ENCODE results near the gene ZFYVE26. TPM values are rescaled to one million over a fixed set of nuclear protein-coding genes. Genes with fewer than 3 reads are reported as not detected.

The ZFYVE26 gene
- total RNA-seq, 1 experiment from 2014 or later, result 11.9 TPM

- no peak for DNase-seq (ENCODE audit: unreplicated experiment)
Observed at GRCh38 chr14:67773844-67774377, 42.5 kb downstream of the ZFYVE26 start.

DNA sequence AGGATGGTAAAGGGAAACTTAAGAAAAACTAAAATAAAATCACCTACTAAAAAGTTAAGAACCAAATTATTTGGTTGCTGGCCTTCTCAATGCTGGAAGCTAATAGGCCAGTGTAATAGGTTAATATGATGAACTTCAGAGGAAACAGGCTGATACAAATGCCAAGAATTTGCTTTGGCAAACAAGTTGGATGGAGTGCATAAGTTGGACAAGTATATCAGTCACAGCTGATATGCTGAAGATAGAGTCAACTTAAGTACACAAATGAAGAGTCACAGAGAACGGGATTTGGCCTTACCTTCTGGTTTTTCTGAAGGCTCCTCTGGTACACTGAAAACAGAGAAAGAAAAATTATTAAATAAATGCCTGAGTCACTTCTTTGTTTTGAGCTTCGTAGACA lies 48.2 kb downstream of the ZFYVE26 start:
- POLR2A ChIA-PET, result no interaction called here
- H3K4me1 Mint-ChIP-seq (ENCODE audit: insufficient read depth, unreplicated experiment), result no peaks in the 10 kb centered on the region
- TF ChIP-seq CTCF (IDR thresholded peaks at IDR 0.05; ENCODE audit: unreplicated experiment), result no peak
- no peaks in the 10 kb centered on the region for H3K9me3 Mint-ChIP-seq (ENCODE audit: unreplicated experiment)
- no TSS peak for BruUV-seq (replicated peaks)
- peaks cover 45% of the 10 kb centered on the region for H3K36me3 Mint-ChIP-seq (ENCODE audit: insufficient read depth, unreplicated experiment)
- intact Hi-C loops (cut with micrococcal nuclease), result no loop called here
- CTCF ChIA-PET, result interaction anchor here (0.5 to 2.5 kb wide), 2 partner anchors 8 to 26 kb away, joined by 4 to 7 read pairs; no protein-coding TSS in a partner anchor
- no peak overlapping the region for H3K27ac Mint-ChIP-seq (ENCODE audit: low read depth, unreplicated experiment)
- H3K27me3 Mint-ChIP-seq (ENCODE audit: insufficient read depth, unreplicated experiment), result no peaks in the 10 kb centered on the region
- no peak for DNase-seq (ENCODE audit: unreplicated experiment)
- no peak overlapping the region for H3K4me3 Mint-ChIP-seq (ENCODE audit: unreplicated experiment)

More at GRCh38 chr14:67773844-67774377, 42.5 kb downstream of the ZFYVE26 start:
- no peaks in the 10 kb centered on the region for H3K4me1 Mint-ChIP-seq (ENCODE audit: insufficient read depth, unreplicated experiment)
- no peak for TF ChIP-seq CTCF (IDR thresholded peaks at IDR 0.05; ENCODE audit: unreplicated experiment)
- H3K36me3 Mint-ChIP-seq (ENCODE audit: insufficient read depth, unreplicated experiment), result peaks cover 75% of the 10 kb centered on the region
- CTCF ChIA-PET, result no interaction called here
- intact Hi-C loops (cut with micrococcal nuclease), result no loop called here
- H3K4me3 Mint-ChIP-seq (ENCODE audit: unreplicated experiment), result no peak overlapping the region
- H3K27ac Mint-ChIP-seq (ENCODE audit: low read depth, unreplicated experiment), result no peak overlapping the region
- H3K27me3 Mint-ChIP-seq (ENCODE audit: insufficient read depth, unreplicated experiment), result no peaks in the 10 kb centered on the region
- no TSS peak for BruUV-seq (replicated peaks)
- POLR2A ChIA-PET, result no interaction called here
- no peaks in the 10 kb centered on the region for H3K9me3 Mint-ChIP-seq (ENCODE audit: unreplicated experiment)

DNA sequence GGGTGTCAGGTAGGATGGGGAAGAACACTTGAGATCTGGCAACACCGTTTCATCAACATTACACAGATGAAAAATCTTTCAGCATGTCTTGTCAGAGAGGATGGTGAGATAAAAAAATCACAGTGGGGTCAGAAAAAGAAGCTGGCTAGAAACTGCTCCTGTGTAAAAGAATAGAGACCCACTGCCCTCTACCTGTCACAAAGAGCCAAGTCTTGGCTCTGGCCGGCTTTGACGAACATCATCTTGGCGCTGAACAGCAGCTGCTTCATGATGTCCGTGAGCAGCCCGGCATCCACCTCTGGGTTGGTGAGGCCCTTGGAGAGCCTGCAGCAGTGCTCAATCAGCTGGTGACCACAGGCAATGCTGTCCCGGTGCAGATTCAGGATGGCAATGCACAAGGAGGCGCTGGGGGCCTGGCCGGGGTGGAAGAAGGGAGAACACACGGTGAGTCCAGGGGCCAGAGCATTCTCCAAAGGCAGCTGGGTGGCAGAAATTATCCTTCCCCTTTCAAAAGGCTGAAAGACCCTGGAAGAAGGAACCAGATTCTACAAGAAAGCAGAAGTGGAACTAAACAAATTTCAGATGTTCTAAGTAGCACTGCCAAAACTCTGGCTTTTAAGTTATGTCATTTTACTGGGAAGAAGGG lies 50.2 kb downstream of the ZFYVE26 start:
- no peak for DNase-seq (ENCODE audit: unreplicated experiment)
- BruUV-seq (replicated peaks), result no TSS peak
- POLR2A ChIA-PET, result interaction anchor here (0.6 to 1.7 kb wide), 2 partner anchors 10 to 1062 kb away, joined by 3 read pairs; no protein-coding TSS in a partner anchor
- no peak overlapping the region for H3K27ac Mint-ChIP-seq (ENCODE audit: low read depth, unreplicated experiment)
- H3K36me3 Mint-ChIP-seq (ENCODE audit: insufficient read depth, unreplicated experiment), result peaks cover 32% of the 10 kb centered on the region
- H3K4me3 Mint-ChIP-seq (ENCODE audit: unreplicated experiment), result no peak overlapping the region
- H3K27me3 Mint-ChIP-seq (ENCODE audit: insufficient read depth, unreplicated experiment), result no peaks in the 10 kb centered on the region
- no peaks in the 10 kb centered on the region for H3K9me3 Mint-ChIP-seq (ENCODE audit: unreplicated experiment)
- TF ChIP-seq CTCF (IDR thresholded peaks at IDR 0.05; ENCODE audit: unreplicated experiment), result no peak
- CTCF ChIA-PET, result interaction anchor here (0.6 to 2.5 kb wide), 4 partner anchors 10 to 253 kb away, joined by 3 to 8 read pairs (median 5); no protein-coding TSS in a partner anchor
- no peaks in the 10 kb centered on the region for H3K4me1 Mint-ChIP-seq (ENCODE audit: insufficient read depth, unreplicated experiment)
- intact Hi-C loops (cut with micrococcal nuclease), result no loop called here

DNA sequence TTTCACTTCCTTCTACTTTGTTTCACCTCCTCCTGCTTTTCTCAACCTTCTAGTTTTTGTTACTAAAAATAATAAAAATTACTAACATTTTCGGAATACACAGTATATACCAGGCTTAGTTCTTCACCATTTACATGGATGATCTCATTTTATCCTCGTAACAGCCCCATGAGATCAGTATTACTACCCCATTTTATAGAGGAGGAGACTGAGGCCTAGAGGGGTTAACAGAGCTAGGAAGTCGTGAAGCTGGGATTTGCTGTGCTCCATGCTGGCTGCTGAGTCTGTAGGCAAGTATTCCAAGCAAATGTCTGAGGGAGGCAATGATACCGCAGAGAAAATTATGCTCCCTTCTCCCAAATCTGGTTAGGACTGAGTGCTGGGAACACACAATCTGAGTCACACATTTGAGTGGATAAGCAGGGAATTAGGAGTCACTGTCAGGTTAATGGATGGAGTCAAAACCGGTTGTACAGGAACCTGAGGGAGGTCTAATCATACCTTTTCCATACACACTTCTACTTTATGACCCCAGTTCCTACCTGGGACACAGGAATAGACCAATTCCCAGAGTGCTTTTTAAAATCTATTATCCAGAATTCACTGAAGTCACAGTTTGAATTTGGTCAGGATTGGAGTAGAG lies 51.1 kb downstream of the ZFYVE26 start:
- Mint-ChIP-seq H3K36me3 (ENCODE audit: insufficient read depth, unreplicated experiment) (peaks cover 34% of the 10 kb centered on the region), H3K4me1 (ENCODE audit: insufficient read depth, unreplicated experiment) (no peaks in the 10 kb centered on the region), H3K27ac (ENCODE audit: low read depth, unreplicated experiment) (no peak overlapping the region), H3K27me3 (ENCODE audit: insufficient read depth, unreplicated experiment) (no peaks in the 10 kb centered on the region), H3K4me3 (ENCODE audit: unreplicated experiment) (no peak overlapping the region), H3K9me3 (ENCODE audit: unreplicated experiment) (no peaks in the 10 kb centered on the region)
- no peak for DNase-seq (ENCODE audit: unreplicated experiment)
- intact Hi-C loops (cut with micrococcal nuclease), result no loop called here
- ChIA-PET POLR2A (no interaction called here), CTCF (interaction anchor here (0.6 to 2.1 kb wide), 2 partner anchors 180 to 253 kb away, joined by 3 to 8 read pairs; no protein-coding TSS in a partner anchor)
- no TSS peak for BruUV-seq (replicated peaks)
- TF ChIP-seq CTCF (IDR thresholded peaks at IDR 0.05; ENCODE audit: unreplicated experiment), result no peak
